HT1080 (cell line): ENCODE measurements around the gene SP7. TPM values are rescaled to one million over a fixed set of nuclear protein-coding genes. Genes with fewer than 3 reads are reported as not detected.
"Not testable (repeated sequence)": the region's sequence is repeated elsewhere in the genome, so short reads cannot be mapped to it uniquely, and the experiment has no call there.

Source experiments
- DNase-seq: peaks from one replicate; pipeline ENCODE4 v3.0.0-alpha.2; 2015; ENCODE audit warnings: low read depth
- total RNA-seq: library from RNA; depleted of rRNA; stranded (reverse); fragments of >200 nt; shearing (Covaris generic); gene quantifications from 2 replicates; pipeline ENCODE4 v1.2.3, GENCODE V29; 2014

SP7 gene
- total RNA-seq, 1 experiment from 2014 or later = not detected

DNA sequence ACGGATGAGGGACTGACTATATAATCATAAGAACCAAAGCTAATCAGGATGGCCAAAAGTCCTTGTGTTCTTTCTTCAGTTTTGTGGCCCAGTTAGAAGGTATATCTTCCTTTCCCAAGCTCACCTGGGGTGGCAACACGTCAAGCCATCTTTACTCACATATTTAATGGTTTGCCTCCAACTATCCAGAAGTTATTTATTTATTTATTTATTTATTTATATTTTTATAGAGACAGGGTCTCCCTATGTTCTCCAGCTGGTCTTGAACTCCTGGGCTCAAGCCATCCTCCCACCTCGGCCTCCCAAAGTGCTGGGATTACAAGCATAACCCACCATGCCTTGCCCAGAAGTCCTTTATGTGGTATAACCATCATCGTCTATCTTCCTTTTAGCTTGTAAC, 11.8 kb upstream of the SP7 start:
- no peak for DNase-seq

DNA sequence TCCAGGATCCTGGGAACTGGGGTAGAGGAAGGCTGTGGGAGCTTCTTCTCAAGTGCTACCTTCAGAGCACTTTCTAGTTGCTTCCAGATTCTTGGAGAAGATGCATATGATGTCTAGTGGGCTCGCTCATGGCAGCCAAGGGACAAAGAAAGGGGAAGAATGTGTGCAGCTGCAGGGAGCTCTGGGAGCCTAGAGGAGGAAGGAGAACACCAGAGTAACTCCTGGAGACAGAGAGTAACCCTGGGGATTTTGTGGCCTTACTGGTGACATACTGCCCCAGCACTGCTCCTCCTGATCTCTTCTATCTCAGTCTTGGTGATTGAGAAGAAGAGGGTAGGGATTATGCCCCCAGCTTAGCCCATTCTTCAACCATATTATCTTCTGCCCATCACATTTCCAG, 10.3 kb upstream of the SP7 start:
- DNase-seq = no peak

DNA sequence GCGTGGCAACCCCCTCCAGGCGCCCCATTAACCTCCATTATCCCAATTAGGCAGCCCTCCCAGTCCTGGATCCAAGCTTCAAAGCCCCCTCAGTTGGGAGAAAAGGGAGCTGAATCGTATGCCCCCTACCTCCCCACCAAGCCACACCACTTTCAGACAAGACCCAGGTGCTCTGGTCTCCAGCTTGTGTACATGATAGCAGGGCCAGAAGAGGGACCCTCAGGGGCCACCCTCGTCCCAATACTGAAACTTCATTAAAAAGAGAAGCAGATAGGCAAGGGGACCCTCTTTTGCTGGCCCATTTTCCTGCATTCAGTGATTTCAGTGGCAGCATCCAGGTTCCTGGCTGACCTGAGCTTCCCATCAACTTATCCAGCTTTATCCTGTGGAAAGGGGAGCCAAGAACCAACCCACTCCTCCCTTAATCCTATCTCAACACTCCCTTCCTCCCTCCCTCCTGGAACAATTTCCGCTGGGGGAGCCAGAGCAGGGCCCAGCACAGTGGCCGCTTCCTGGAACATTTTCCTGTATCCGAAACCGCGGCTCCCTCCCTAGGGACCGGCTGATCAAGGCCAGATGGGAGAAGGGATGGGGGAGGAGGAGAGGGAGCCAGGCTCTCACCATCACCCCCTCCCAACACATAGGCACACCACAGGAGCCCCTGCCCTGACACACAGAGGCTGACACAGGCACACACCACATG, 9.5 kb upstream of the SP7 start:
- DNase-seq = no peak

DNA sequence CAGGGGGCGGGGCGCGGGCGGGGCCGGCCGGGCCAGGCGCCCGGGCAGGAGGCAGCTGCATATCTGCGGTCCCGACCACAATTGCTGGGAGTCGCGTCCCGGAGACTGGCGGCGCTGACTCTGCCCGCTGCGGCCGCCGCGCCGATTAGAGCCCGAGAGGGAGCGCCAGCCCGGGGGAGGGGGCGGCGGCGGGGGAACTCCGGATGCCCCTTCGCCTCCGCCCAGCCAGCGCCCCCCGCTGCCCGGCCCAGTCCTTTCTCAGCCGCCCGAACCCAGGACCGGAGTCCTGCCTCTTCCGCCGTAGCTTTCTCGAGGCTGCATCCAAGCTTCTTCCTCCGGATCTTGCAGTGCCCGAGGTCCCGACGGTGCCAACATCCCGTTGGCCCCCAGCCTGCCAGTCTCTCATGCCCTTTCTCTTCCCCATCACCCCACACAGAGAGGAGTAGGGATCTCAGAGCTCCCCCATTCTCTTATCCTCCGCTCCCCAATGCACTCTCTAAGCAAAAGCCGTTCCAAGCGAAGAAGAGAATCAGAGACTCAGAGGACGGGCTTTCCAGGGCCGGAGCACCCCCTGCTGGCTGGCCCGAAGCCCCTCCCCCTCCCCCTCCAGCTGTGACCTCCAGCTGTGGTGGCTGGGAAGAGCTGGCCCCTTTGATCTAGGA, 8.8 kb upstream of the SP7 start:
- peak; percentile 66 for DNase-seq

DNA sequence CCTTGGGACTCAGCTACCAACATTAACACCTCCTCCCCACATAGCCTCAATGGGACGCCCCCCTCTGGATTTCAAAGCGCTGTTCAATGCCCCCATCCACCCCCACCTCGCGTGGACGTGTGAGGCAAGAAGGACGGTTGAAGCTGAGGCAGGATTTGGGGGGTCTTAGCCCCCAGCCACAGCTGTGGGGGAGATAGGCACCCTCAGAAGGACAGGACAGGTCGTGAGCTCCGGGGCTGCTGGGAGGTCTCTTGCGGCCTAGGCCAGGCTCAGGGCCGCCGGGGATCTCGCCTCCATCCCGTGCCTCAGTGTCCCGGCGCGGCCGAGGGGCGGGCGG, 8.3 kb upstream of the SP7 start:
- no peak for DNase-seq

DNA sequence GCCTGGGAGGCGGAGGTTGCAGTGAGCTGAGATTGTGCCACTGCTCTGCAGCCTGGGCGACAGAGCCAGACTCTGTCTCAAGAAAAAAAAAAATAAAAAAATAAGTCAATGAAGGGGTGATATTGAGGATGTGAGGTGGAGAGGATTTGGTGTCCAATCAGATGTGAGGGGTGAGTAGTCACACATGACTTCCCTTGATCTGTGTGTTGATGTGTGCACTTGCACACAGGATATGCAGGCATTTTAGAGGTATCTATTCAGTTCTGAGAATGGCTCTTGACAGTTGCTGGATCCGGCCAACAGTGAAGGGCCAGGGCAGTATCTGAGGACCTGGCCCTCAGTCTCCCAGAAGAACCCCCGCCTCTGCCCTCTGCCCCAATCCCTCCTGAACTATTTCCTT, 7.8 kb upstream of the SP7 start:
- no peak for DNase-seq

DNA sequence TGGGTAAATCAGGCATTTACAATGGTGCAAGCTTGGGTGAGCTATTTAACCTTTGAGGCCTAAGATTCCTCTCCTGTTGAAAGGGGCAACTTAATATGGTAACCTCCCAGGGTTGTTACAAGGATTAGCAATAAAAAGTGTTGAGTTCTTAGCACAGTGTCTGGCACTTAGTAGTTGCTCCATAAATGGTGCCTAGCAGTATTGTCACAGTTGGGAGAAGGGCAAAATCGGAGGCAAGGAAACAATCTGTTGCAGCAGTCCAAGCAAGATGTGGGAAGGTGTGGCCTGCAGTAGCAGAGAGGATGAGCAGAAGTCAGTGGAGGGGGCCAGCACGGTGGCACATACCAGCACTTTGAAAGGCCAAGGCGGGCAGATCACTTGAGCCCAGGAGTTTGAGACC, 7.3 kb upstream of the SP7 start:
- DNase-seq = no peak

DNA sequence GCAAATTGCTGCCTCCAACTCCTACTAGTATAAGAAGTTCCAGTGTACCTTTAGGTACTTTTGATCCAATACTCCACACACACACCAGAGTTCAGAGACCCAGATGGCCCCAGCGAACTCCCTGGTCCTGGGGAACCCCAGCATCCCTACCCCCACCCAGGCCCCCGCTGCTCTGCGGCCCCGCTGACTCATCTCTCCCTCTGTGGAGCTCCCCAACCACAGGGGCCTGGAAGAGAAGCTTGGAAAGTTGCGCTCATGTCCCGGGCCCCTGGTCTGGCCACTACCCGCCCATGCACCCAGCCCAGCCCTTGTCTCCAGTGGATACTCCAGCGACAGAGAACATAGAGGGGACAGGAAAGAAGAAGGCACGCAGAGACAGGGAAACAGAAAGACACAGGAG, 4.2 kb upstream of the SP7 start:
- no peak for DNase-seq

DNA sequence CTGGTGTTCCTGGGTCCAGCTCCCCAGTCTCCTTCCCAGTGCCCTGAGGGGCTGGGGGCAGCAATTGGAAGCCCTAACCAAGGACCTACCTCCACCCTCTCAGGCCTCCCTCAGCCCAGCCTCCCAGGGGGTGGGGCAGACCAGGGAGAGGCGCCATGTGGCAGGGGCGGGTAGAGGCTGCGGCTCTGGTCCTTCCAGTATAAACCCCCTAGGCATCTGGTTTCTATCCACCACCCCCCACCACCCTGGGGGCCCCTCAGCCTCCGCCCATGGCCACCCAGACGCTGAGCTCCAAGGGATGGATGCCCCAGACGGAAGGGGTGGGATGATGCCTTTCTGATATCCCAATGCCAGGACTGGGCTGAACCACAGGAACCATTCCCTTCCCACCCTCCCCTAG, 2.8 kb upstream of the SP7 start:
- DNase-seq = no peak

DNA sequence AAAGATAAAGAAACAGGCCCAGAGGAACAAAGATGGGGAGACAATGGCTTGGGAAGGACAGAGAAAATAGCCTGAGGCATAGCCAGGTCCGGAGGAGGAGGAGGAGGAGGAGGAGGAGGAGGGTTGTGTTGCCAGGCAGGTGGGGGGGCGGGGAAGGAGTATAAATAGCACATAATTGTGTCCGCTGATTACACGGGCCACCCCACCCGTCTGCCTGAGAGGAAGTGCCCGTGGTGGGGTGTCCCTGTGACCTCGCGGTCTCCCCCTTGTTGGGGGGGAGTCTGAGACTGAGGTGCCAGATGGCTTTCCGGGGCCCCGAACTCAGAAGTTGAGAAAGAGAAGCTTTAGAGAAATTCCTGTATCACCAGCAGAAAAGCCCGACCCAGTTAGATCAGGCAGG, 1.9 kb upstream of the SP7 start:
- no peak for DNase-seq

DNA sequence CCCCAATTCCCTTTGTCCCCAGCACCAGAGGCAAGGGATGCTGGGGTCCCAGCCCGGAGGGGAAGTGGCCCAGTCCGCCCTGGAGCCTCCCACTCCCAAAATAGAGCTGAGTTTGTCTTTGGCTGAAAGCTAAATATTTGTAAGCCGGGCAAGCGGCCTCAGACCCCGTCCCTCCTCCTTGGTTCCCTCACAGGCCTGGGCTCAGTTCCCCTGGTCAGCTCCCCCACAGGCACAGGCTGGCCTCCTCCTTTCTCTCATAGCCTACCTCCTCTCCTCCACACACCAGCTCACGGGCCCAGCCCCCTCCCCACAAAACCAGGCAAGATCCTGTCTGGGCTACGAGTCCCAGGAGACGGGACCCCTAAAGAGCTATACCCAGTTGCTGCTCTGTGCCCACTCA, 1.3 kb downstream of the SP7 start:
- no peak for DNase-seq

DNA sequence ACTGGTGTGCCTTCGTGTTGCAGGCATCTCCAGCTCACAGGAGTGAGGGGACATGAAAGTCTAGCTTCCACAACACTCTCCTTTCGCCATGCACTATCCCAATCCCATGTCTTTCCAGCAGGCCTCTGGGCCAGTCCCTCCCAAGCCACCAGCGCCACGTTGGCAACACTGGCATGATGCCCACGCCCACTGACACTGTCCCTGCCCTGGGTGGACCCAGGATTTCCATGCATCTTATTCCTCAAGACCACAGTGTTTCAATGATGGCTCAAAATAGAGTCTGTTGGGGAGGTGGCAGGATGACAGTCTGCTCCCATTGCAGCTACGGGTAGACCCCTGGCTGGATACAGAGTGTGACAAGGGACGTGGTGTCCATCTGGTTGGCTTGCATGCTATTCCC, 2.3 kb downstream of the SP7 start:
- no peak for DNase-seq

DNA sequence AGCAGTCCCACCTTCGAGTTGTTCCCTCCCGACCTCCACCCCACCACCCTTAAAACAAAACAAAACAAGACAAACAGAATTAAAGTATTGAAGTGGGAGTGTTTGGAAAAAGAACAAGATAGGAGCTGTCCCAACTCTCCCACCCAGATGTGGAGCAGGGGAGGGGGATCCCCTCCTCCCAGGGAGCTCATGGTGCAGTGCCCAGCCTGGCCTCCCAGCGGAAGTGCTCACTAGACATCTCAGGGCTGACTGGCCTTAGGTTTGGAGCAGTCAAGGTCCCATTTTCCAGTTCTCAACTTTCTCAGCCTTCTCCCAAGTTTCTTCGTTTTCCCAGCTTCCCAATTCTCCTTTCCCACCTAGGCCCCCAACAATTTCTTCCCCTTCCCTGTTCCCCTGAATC, 2.9 kb downstream of the SP7 start:
- no peak for DNase-seq

DNA sequence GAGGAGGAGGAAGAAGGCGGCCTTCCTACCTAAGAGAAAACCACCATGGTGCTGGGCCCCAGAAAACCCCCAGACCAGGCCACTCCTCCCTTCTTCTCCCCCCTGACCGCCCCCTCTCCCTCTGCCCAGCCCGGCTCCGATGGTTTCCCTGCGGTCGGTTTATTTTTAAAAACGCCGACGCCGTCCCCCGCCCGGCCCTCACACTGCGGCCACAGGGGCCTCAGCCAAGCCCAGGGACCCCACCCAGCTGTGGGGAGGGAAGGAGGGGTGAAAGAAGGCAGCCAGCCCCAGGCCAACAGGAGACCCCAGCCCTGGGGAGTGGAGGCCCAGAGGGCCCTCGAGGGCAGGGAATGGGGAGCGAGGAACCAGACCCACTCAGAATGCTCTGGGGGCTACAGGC, 3.4 kb downstream of the SP7 start:
- DNase-seq = no peak

DNA sequence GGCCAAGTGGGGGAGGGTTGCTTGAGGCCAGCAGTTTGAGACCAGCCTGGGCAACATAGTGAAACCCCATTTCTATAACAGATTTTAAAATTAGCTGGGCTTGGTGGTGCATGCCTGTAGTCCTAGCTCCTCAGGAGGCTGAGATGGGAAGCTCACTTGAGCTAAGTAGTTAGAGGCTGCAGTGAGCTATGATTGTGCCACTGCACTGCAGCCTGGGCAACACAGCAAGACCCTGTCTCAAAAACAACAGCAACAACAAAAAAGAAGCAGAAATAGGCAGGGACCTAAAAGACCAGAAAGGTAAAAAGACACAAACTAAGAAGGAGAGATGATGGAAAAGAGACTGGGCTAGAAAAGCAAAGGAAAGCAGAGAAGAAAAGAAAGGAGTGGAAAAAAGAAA, 3.8 kb downstream of the SP7 start:
- DNase-seq = not testable (repeated sequence)

DNA sequence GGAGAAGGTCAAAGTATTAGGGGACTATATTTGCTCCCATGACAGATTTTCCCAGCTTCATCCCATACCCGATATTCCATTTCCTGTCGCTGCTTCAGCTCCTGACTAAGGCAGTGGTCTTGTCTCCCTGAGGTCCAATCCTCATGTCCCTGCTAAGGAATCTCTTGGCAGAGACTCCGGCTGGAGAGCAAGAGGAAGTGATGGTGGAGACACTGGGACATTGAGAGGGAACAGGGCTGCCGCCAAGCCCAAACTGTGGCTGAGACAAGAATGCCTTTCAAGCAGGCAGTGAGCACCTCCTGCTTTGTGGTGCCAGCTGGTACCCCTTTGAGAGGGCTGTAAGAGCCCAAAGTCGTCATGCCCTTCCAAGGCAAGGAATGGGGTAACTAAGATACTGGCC, 5.5 kb downstream of the SP7 start:
- DNase-seq = no peak

DNA sequence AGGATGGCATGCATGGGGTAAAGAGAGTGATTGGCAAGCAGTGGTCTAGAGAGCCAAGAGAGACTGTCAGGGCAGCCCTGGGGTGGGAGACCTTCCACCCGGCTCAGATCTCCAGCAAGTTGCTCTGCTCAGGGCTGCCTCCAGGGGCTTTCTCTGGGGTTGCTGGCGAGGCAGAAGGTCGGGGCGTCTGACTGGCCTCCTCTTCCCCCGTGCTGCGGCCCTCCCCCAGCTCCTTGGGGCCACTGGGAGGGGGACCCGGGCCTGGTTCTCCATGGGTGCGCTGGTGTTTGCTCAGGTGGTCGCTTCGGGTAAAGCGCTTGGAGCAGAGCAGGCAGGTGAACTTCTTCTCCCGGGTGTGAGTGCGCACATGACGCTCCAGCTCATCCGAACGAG, 8.1 kb downstream of the SP7 start:
- DNase-seq = no peak

DNA sequence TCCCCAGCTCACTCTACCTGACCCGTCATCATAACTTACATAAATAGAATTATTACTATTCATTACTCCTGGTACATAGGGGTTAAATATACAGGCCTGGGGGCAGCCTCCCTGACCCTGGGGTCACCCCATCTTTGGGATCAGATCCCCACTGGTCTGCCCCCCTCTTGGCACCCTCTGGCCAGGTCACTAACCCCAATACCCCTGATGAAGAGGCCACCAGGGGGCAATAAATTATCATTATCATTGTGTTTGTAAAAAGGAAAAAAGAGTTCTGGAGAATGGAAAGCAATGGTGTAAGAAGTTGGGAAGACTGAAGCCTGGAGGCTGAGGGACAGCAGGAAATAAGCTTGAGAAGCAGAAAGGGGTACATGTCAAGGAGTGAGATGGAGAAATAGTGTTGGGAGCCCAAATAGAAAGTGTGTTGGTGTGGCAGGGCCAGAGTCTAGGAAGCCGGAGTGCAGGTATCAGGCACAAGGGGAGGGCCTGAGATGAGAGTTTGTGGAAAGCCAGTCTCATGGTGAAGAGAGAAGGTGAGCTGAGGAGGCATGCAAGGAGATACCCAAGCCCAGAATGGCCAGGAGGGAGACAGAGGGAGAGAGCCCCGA, 8.6 kb downstream of the SP7 start:
- DNase-seq = peak; percentile 24

DNA sequence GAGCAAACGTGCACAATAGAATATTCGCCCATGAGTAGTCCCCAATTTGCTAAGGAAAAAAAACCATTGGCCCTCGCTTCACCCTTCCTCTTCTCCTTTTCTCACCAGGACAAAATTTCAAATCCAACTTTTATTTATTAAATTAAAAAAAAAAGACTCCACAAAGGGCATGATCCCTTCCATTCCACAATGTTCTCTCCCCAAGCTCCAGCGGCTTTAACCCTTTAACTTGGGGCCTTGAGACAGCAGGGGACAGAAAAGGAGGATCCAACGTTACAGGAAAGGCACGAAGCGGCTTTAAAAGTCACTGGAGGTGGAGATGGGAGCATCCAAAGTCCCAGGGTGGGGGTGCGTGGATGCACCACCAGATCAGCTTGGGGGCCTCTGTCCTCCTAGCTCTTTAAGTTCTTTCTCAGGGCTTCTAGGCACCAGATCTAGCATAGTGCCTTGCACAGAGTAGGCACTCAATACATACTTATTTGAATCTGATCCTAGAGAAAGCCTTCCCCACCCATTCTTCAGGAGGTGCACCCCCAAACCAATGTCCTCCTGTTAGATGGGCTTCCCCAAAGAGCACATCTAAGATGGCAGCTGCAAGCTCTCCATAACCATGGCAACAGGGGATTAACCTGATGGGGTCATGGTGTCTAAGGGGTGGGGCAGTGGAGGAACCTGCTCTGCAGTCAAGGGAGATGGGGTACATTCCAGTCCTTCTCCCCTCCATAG, 9.5 kb downstream of the SP7 start:
- no peak for DNase-seq

DNA sequence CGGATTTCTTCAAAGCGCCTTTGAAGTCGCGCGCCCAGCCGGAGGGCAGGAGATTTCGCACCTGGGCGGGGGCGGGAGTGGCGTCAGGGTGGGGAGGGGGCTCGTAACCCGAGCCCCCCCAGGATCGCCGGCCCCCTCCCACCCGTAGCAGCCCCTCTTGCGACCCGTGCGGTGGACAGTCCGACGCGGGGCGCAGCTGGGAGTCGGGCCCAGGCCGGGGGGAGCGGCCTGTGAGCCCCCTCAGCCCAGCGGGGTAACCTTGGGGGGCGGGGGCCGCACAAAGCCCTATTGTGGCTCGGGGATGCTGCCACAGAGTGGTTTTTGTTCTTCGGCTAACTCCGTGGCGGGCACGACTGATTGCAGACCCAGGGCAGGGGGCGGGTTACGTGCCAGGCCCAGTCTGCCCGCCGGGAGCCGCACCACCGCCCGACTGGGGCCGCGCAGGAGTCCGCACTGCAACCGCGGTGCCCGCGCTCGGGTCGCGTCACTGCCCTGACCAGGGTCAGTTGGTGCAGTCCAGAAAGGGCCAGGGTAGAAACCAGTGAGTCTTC, 10.6 kb downstream of the SP7 start:
- DNase-seq = no peak

DNA sequence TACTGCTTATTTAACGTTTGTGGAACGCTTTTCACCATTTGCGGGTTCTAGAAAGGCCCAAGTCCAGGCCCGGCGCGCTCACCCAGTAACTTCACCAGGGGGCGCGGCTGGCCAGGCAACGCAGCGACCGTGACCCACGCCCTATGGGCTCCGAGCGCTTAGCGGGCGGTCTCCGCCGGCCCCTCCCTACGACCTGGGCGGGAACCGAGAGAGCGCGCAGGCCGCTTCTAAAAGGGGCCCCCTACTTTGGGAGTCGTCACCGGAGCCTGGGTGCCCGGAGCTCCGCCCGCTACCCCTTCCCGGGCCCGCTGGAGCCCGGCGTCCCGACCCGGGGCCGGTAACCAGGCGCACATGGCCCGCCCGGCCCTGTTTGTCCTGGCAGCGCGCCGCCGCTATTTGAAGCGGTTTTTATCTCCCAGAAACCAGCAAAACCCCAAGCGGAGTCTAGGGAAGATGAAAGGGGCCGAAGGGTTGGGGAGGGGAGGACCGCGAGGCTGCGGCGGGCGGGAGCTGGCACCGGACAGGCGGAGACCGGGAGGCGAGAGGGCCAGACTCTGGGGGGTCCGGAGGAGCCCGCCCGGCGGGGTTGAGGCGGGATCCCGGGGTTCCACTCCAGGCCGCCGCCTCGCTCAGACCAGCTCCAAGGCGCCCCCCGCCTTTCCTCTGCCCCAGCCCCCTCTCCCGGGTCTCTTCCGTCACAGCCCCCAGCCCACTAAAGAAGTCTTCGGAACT, 11.2 kb downstream of the SP7 start:
- peak; percentile 90 for DNase-seq
